Neural progenitor cell (in vitro differentiated cells): ENCODE measurements around the gene RPL22.

Source experiments
- CTCF ChIP-seq: fragments of 200-600 bp; sonication (generic); IDR thresholded peaks from 2 replicates; pipeline ENCODE4 v1.5.1; 2017; ENCODE audit warnings: antibody characterized with exemption, mild to moderate bottlenecking
- EZH2 ChIP-seq: fragments of 200-600 bp; sonication (generic); IDR thresholded peaks from 2 replicates; pipeline ENCODE4 v1.6.1; 2017; ENCODE audit warnings: antibody characterized with exemption, mild to moderate bottlenecking, moderate library complexity
- EZH2phosphoT487 ChIP-seq: fragments of 200-600 bp; sonication (generic); IDR thresholded peaks from 2 replicates; pipeline ENCODE4 v1.6.1; 2017; ENCODE audit warnings: antibody characterized with exemption

GRCh38 chr1:6212193-6212959 is 13.0 kb upstream of the RPL22 start:
- TF ChIP-seq CTCF = no peak
- no peak for TF ChIP-seq EZH2
- no peak for TF ChIP-seq EZH2phosphoT487
